ENCODE results near the gene MEGF9. TPM values are rescaled to one million over a fixed set of nuclear protein-coding genes. Genes with fewer than 3 reads are reported as not detected.
"Not testable (repeated sequence)": the region's sequence is repeated elsewhere in the genome, so short reads cannot be mapped to it uniquely, and the experiment has no call there.

MEGF9 gene
- total and polyA plus RNA-seq, 7 experiments from 2014 or later, result 3.9 to 35.4 (median 11.1) TPM

GRCh38 chr9:120648581-120649197 lies 65.6 kb downstream of the MEGF9 start:
- ATAC-seq, result no peak
- H3K36me3 ChIP-seq (ENCODE audit: control insufficient read depth in 2 of 3, insufficient read depth in 3 of 3, low read length in 3 of 3), result no peaks in the 10 kb centered on the region

GRCh38 chr9:120646948-120647347 lies 67.3 kb downstream of the MEGF9 start:
- H3K27ac Mint-ChIP-seq, result no peak overlapping the region
- H3K4me3 ChIP-seq (ENCODE audit: low read length), result no peak overlapping the region
- H3K27ac ChIP-seq (ENCODE audit: low read depth, low read length), result no peak overlapping the region
- H3K4me1 ChIP-seq (ENCODE audit: control insufficient read depth in 2 of 2, insufficient read depth in 2 of 2, low read length in 2 of 2), result no peaks in the 10 kb centered on the region
- ATAC-seq (no peak), DNase-seq (no peak)
- peaks cover 0 to 2% (median 0%) of the 10 kb centered on the region in 11 donors for H3K9me3 Mint-ChIP-seq
- H3K4me3 Mint-ChIP-seq, result no peak overlapping the region
- peaks cover 5 to 43% (median 22%) of the 10 kb centered on the region in 5 donors for H3K36me3 Mint-ChIP-seq
- H3K27me3 ChIP-seq (ENCODE audit: control insufficient read depth in 2 of 2, insufficient read depth in 2 of 2, low read length in 2 of 2), result no peaks in the 10 kb centered on the region
- ChIA-PET CTCF (no interaction called here), POLR2A (no interaction called here)
- no peaks in the 10 kb centered on the region for H3K9me3 ChIP-seq (ENCODE audit: control insufficient read depth in 2 of 3, low read length in 3 of 3)
- peaks cover 0 to 10% (median 0%) of the 10 kb centered on the region in 7 donors for H3K4me1 Mint-ChIP-seq
- H3K27me3 Mint-ChIP-seq, result no peaks in the 10 kb centered on the region
- intact Hi-C loops (cut with micrococcal nuclease), result no loop called here
- no peaks in the 10 kb centered on the region for H3K36me3 ChIP-seq (ENCODE audit: control insufficient read depth in 2 of 3, insufficient read depth in 3 of 3, low read length in 3 of 3)

More at GRCh38 chr9:120648581-120649197, 65.6 kb downstream of the MEGF9 start:
- H3K27me3 ChIP-seq (ENCODE audit: control insufficient read depth in 2 of 2, insufficient read depth in 2 of 2, low read length in 2 of 2), result no peaks in the 10 kb centered on the region
- DNase-seq, result no peak
- no peak overlapping the region for H3K4me3 ChIP-seq (ENCODE audit: low read length)
- intact Hi-C loops (cut with micrococcal nuclease), result no loop called here
- H3K9me3 Mint-ChIP-seq, result no peaks in the 10 kb centered on the region
- no peaks in the 10 kb centered on the region for H3K4me1 ChIP-seq (ENCODE audit: control insufficient read depth in 2 of 2, insufficient read depth in 2 of 2, low read length in 2 of 2)
- no peak overlapping the region for H3K4me3 Mint-ChIP-seq
- no peaks in the 10 kb centered on the region for H3K27me3 Mint-ChIP-seq
- no peak overlapping the region for H3K27ac ChIP-seq (ENCODE audit: low read depth, low read length)
- no peak overlapping the region for H3K27ac Mint-ChIP-seq
- H3K36me3 Mint-ChIP-seq, result peaks cover 3 to 30% (median 10%) of the 10 kb centered on the region in 5 donors
- no peaks in the 10 kb centered on the region for H3K9me3 ChIP-seq (ENCODE audit: control insufficient read depth in 2 of 3, low read length in 3 of 3)
- H3K4me1 Mint-ChIP-seq, result peaks cover 0 to 10% (median 0%) of the 10 kb centered on the region in 7 donors
- ChIA-PET POLR2A (interaction anchor here (0.6 kb wide), 1 partner anchor 398 kb away, joined by 3 read pairs; no protein-coding TSS in a partner anchor), CTCF (interaction anchor here (1.0 kb wide), 1 partner anchor 26 kb away, joined by 3 read pairs; no protein-coding TSS in a partner anchor)

- Mint-ChIP-seq H3K9me3 (peaks cover 0 to 8% (median 2%) of the 10 kb centered on the region in 11 donors), H3K27ac (no peak overlapping the region), H3K4me1 (peaks cover 0 to 10% (median 0%) of the 10 kb centered on the region in 7 donors), H3K4me3 (no peak overlapping the region), H3K36me3 (peaks cover 9 to 46% (median 20%) of the 10 kb centered on the region in 5 donors), H3K27me3 (no peaks in the 10 kb centered on the region)
- Histone ChIP-seq H3K4me3 (ENCODE audit: low read length) (no peak overlapping the region), H3K4me1 (ENCODE audit: control insufficient read depth in 2 of 2, insufficient read depth in 2 of 2, low read length in 2 of 2) (no peaks in the 10 kb centered on the region), H3K27ac (ENCODE audit: low read depth, low read length) (no peak overlapping the region), H3K36me3 (ENCODE audit: control insufficient read depth in 2 of 3, insufficient read depth in 3 of 3, low read length in 3 of 3) (no peaks in the 10 kb centered on the region), H3K9me3 (ENCODE audit: control insufficient read depth in 2 of 3, low read length in 3 of 3) (no peaks in the 10 kb centered on the region), H3K27me3 (ENCODE audit: control insufficient read depth in 2 of 2, insufficient read depth in 2 of 2, low read length in 2 of 2) (no peaks in the 10 kb centered on the region)
- CTCF ChIA-PET, result no interaction called here
- POLR2A ChIA-PET, result interaction anchor here (0.6 kb wide), 1 partner anchor 27 kb away, joined by 4 read pairs; no protein-coding TSS in a partner anchor
- intact Hi-C loops (cut with micrococcal nuclease), result no loop called here
- DNase-seq (no peak), ATAC-seq (no peak)
Measured at GRCh38 chr9:120645760-120646159, 68.5 kb downstream of the MEGF9 start.

GRCh38 chr9:120643061-120643460 lies 71.2 kb downstream of the MEGF9 start:
- peaks cover 0 to 8% (median 0%) of the 10 kb centered on the region in 7 donors for H3K4me1 Mint-ChIP-seq
- H3K36me3 ChIP-seq (ENCODE audit: control insufficient read depth in 2 of 3, insufficient read depth in 3 of 3, low read length in 3 of 3), result no peaks in the 10 kb centered on the region
- H3K27me3 ChIP-seq (ENCODE audit: control insufficient read depth in 2 of 2, insufficient read depth in 2 of 2, low read length in 2 of 2), result no peaks in the 10 kb centered on the region
- no peaks in the 10 kb centered on the region for H3K4me1 ChIP-seq (ENCODE audit: control insufficient read depth in 2 of 2, insufficient read depth in 2 of 2, low read length in 2 of 2)
- no peak for ATAC-seq
- ChIA-PET CTCF (no interaction called here), POLR2A (no interaction called here)
- no peak overlapping the region for H3K4me3 Mint-ChIP-seq
- intact Hi-C loops (cut with micrococcal nuclease), result no loop called here
- H3K9me3 Mint-ChIP-seq, result peaks cover 0 to 8% (median 2%) of the 10 kb centered on the region in 11 donors
- no peaks in the 10 kb centered on the region for H3K9me3 ChIP-seq (ENCODE audit: control insufficient read depth in 2 of 3, low read length in 3 of 3)
- no peak overlapping the region for H3K27ac ChIP-seq (ENCODE audit: low read depth, low read length)
- no peaks in the 10 kb centered on the region for H3K27me3 Mint-ChIP-seq
- H3K4me3 ChIP-seq (ENCODE audit: low read length), result no peak overlapping the region
- no peak for DNase-seq
- no peak overlapping the region for H3K27ac Mint-ChIP-seq
- H3K36me3 Mint-ChIP-seq, result peaks cover 9 to 48% (median 25%) of the 10 kb centered on the region in 5 donors

- H3K27me3 ChIP-seq (ENCODE audit: control insufficient read depth in 2 of 2, insufficient read depth in 2 of 2, low read length in 2 of 2), result no peaks in the 10 kb centered on the region
- ATAC-seq (no peak), DNase-seq (no peak)
- peaks cover 9 to 48% (median 25%) of the 10 kb centered on the region in 5 donors for H3K36me3 Mint-ChIP-seq
- ChIA-PET CTCF (no interaction called here), POLR2A (no interaction called here)
- intact Hi-C loops (cut with micrococcal nuclease), result no loop called here
- H3K9me3 Mint-ChIP-seq, result peaks cover 0 to 8% (median 2%) of the 10 kb centered on the region in 11 donors
- no peak overlapping the region for H3K27ac ChIP-seq (ENCODE audit: low read depth, low read length)
- no peaks in the 10 kb centered on the region for H3K4me1 ChIP-seq (ENCODE audit: control insufficient read depth in 2 of 2, insufficient read depth in 2 of 2, low read length in 2 of 2)
- H3K4me3 Mint-ChIP-seq, result no peak overlapping the region
- no peaks in the 10 kb centered on the region for H3K36me3 ChIP-seq (ENCODE audit: control insufficient read depth in 2 of 3, insufficient read depth in 3 of 3, low read length in 3 of 3)
- no peak overlapping the region for H3K4me3 ChIP-seq (ENCODE audit: low read length)
- peaks cover 0 to 5% (median 0%) of the 10 kb centered on the region in 7 donors for H3K4me1 Mint-ChIP-seq
- H3K27ac Mint-ChIP-seq, result no peak overlapping the region
- no peaks in the 10 kb centered on the region for H3K9me3 ChIP-seq (ENCODE audit: control insufficient read depth in 2 of 3, low read length in 3 of 3)
- H3K27me3 Mint-ChIP-seq, result no peaks in the 10 kb centered on the region
Measured at GRCh38 chr9:120642129-120642770, 72.0 kb downstream of the MEGF9 start.

GRCh38 chr9:120640874-120641273 lies 73.4 kb downstream of the MEGF9 start:
- H3K27ac Mint-ChIP-seq, result not testable (repeated sequence)

More at GRCh38 chr9:120640874-120641273, 73.4 kb downstream of the MEGF9 start:
- H3K27ac ChIP-seq (ENCODE audit: low read depth, low read length); H3K4me1 ChIP-seq (ENCODE audit: control insufficient read depth in 2 of 2, insufficient read depth in 2 of 2, low read length in 2 of 2); H3K27me3 ChIP-seq (ENCODE audit: control insufficient read depth in 2 of 2, insufficient read depth in 2 of 2, low read length in 2 of 2); H3K4me1 Mint-ChIP-seq; H3K36me3 ChIP-seq (ENCODE audit: control insufficient read depth in 2 of 3, insufficient read depth in 3 of 3, low read length in 3 of 3); intact Hi-C loops (cut with micrococcal nuclease); ATAC-seq; H3K4me3 Mint-ChIP-seq; H3K27me3 Mint-ChIP-seq; H3K9me3 ChIP-seq (ENCODE audit: control insufficient read depth in 2 of 3, low read length in 3 of 3); DNase-seq; H3K4me3 ChIP-seq (ENCODE audit: low read length); CTCF ChIA-PET: not testable (repeated sequence)
- Mint-ChIP-seq H3K36me3 (peaks cover 13 to 52% (median 33%) of the 10 kb centered on the region in 5 donors), H3K9me3 (peaks cover 0 to 12% (median 4%) of the 10 kb centered on the region in 11 donors)
- POLR2A ChIA-PET, result interaction anchor here (1.0 kb wide), 1 partner anchor 12 kb away, joined by 3 read pairs; no protein-coding TSS in a partner anchor

Measured in naive thymus-derived CD4-positive, alpha-beta T cell (primary cell).